NCI-H1105 (cell line): Measurements from ENCODE around the gene TSACC.

Experiments used
- DNase-seq: peaks from one replicate; lab custom pipeline; 2025; lab: John Stamatoyannopoulos, UW

TSACC gene

DNA sequence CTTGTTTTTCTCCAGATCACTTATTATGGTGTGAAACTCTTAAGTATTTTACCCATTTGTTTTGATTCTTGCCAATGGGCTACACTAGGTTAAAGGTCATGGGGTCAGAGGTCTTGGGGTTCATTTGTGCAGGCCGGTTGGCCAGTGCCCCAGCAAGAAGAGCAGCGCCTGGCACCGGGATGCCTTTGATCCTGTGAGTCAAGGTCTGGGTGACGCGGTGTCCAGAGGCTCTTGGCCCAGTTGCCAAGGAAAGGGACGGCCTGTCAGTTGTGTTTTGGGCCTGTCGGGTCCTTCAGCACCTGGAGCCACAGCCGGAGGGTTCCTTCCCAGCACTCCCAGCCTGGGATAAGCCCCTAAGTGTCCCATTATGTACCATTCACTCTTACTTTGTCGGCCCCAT is 55.8 kb downstream of the TSACC start:
- DNase-seq, result no peak

GRCh38 chr1:156394835-156395461 is 56.6 kb downstream of the TSACC start:
- peak; percentile 32 for DNase-seq
